ENCODE results near the gene FOXB1.

The FOXB1 gene

GRCh38 chr15:60052796-60053195 is 48.7 kb downstream of the FOXB1 start:
- TF ChIP-seq CTCF (IDR thresholded peaks at IDR 0.05), result no peak
- Histone ChIP-seq H3K4me3 (no peak overlapping the region), H3K27ac (no peak overlapping the region)
- DNase-seq (ENCODE audit: low spot score), result no peak

- no peak overlapping the region for H3K27ac ChIP-seq
- no peak for TF ChIP-seq CTCF (IDR thresholded peaks at IDR 0.05)
- no peak for DNase-seq (ENCODE audit: low spot score)
- H3K4me3 ChIP-seq, result no peak overlapping the region
These were observed 50.4 kb downstream of the FOXB1 start for GRCh38 chr15:60054472-60054871.

Data from coronary artery (tissue), 2 donors.